Neuron (in vitro differentiated cells): ENCODE data around the gene TNIP2.
"Not testable (repeated sequence)": the region's sequence is repeated elsewhere in the genome, so short reads cannot be mapped to it uniquely, and the experiment has no call there.

Source experiments
- H2AFZ ChIP-seq: one replicate; pipeline ENCODE4 v1.6.1; 2013; ENCODE audit warnings: low read depth, mild to moderate bottlenecking, inconsistent platforms, low read length, moderate library complexity
- H3K27me3 ChIP-seq: one replicate; pipeline ENCODE4 v1.6.1; 2013; ENCODE audit warnings: low read length; ENCODE audit not compliant: insufficient read depth
- H3K36me3 ChIP-seq: one replicate; pipeline ENCODE4 v1.6.1; 2013; ENCODE audit warnings: low read length; ENCODE audit not compliant: insufficient read depth
- H3K4me1 ChIP-seq: one replicate; pipeline ENCODE4 v1.6.1; 2013; ENCODE audit warnings: low read length; ENCODE audit not compliant: insufficient read depth
- H3K4me3 ChIP-seq: 2 replicates; pipeline ENCODE4 v1.5.1; 2013; ENCODE audit warnings: mild to moderate bottlenecking, low read length, moderate library complexity
- H3K9me3 ChIP-seq: one replicate; pipeline ENCODE4 v1.6.1; 2013; ENCODE audit warnings: low read length

TNIP2 gene

DNA sequence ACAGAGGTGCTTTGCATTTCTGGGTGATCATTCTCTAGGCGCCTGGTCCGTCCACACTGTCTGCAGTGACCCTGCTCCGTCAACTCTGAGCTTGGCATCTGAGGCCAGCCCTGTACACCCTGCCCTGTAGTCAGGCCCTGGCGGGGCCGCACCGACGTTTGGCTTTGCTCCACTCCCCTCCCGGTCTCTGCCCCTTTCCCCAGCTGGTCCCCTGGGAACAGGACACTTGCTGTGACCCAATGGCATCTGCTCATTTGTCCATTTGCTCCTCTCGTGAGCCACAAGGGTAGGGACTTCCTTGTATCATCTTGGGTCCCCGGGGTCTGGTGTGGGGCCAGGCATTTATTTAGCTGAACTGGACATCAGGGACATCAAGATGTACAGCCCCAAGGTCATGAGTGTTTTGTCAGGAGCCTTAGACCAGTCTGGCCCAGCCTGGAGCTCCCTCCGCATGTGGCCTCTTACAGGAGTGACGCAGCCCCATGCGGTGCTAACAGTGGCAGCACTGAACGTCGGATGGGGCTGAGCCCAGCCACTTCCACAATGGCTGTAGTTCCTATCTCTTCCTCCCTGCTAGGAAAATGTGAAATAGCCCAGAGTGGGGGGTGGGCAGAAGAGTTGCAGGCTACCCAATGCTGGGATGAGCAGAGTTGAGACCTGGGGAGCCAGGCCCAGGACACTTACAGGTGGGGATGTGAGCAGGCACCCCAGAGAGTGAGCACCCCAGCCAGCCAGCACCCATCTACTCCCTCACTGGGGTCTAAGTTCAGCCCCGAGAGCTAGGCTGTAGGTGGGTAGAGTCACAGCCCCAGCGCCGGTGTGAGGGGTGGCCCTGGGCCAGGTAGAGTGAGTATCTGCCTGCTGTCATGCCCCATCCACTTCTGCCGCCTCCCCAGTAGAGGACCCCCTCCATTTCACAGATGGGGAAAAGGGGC lies 34.7 kb upstream of the TNIP2 start:
- H3K4me1 ChIP-seq: peaks cover 16% of the 10 kb centered on the region
- H3K9me3 ChIP-seq: no peaks in the 10 kb centered on the region
- no peaks in the 10 kb centered on the region for H3K36me3 ChIP-seq
- H3K4me3 ChIP-seq: no peak overlapping the region
- peaks cover 15% of the 10 kb centered on the region for H3K27me3 ChIP-seq
- no peak overlapping the region for H2AFZ ChIP-seq

DNA sequence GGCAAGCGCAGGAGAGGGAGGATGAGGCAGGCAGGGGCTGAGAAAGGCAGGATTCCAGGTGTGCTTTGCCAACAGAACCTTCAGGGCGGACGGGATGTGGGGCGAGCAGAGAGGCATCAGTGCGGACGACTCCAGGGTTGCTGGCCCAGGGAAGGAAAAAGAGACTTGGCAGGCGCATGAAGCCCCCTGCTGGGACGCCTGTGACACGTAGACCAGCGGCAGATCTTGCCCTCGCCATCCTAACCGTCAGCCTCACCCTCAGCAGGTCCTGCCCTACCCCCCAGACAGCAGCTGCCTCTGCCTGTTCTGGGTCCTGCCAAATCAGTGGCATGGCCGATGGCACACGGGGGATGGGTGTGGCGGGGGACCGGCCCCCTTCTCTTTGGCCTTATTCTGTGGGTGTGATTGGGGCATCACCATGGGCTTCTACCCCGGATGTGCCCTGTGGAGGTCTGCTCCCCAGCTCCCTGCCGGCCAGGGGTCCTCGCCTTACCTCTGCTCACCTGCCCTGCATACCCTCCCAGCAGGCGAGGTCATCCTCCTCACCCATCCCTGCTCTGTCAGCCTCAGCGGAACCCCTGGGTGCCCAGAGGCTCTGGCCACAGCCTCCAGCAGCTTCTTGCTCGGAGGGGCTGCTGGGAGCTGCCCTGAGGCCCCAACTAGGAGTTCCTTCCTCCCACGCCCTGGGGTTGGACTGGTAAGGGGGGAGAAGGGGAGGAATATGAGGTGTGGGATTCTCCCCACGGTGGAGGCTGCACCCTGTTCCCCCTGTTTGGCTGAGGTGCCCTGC lies 33.9 kb upstream of the TNIP2 start:
- no peaks in the 10 kb centered on the region for H3K9me3 ChIP-seq
- H3K4me1 ChIP-seq: peaks cover 16% of the 10 kb centered on the region
- no peaks in the 10 kb centered on the region for H3K36me3 ChIP-seq
- H3K4me3 ChIP-seq: no peak overlapping the region
- peaks cover 14% of the 10 kb centered on the region for H3K27me3 ChIP-seq
- H2AFZ ChIP-seq: no peak overlapping the region

- no peak overlapping the region for H2AFZ ChIP-seq
- no peaks in the 10 kb centered on the region for H3K36me3 ChIP-seq
- H3K4me3 ChIP-seq: no peak overlapping the region
- H3K9me3 ChIP-seq: no peaks in the 10 kb centered on the region
- H3K27me3 ChIP-seq: peaks cover 10% of the 10 kb centered on the region
- H3K4me1 ChIP-seq: peaks cover 11% of the 10 kb centered on the region
Measured at GRCh38 chr4:2789351-2789750, 33.2 kb upstream of the TNIP2 start.

DNA sequence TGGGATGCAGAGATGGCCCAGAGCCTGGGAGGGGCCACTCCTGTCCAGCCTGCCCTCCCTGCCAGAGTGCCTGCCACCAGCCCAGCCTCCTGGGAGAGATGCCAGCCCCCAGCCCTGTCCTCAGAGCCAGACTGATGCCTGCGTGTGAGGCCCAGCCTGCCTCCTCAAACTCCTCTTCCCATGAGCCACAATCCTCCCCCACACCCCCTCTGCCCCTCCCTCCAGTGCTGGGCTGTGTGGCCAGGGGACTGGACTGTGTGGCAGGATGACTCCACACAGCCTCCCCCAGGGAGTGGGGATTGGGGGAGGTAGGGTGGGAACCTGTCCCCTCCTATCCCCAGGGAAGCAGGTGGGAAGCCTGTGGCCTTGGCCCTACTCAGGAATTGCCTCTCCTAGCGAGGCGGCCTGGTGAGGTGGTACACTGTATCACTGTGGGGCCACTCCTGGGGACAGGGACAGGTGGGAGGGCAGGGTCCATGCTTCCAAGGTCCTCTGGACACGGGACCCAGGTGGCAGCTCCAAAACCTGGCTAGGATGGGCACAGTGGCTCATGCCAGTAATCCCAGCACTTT lies 32.5 kb upstream of the TNIP2 start:
- Histone ChIP-seq H3K4me1 (peaks cover 6% of the 10 kb centered on the region), H3K9me3 (no peaks in the 10 kb centered on the region), H3K27me3 (peaks cover 5% of the 10 kb centered on the region), H3K36me3 (no peaks in the 10 kb centered on the region), H3K4me3 (no peak overlapping the region), H2AFZ (no peak overlapping the region)

DNA sequence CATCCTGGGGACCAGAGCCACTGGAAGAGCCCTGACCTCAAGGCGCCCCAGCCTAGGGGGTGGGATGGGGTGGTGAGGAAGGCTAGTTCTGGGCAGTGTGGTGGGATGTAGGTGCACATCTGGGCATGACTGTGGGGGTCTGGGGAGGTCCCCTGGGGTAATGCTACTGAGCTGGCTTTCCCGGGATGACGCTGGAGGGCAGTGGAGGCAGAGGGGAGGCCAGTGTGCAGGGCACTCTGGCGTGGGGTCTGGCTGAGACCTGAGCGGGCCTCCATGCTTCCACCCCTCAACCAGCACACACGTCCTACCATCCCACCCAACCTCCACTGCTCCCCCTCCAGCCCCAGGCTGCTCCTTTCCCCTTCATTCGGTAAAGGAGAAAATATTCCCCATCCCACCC lies 32.0 kb upstream of the TNIP2 start:
- Histone ChIP-seq H2AFZ (no peak overlapping the region), H3K27me3 (peaks cover 4% of the 10 kb centered on the region), H3K4me3 (no peak overlapping the region), H3K36me3 (no peaks in the 10 kb centered on the region), H3K4me1 (peaks cover 4% of the 10 kb centered on the region), H3K9me3 (no peaks in the 10 kb centered on the region)

GRCh38 chr4:2787230-2788100 lies 31.3 kb upstream of the TNIP2 start:
- Histone ChIP-seq H3K9me3 (no peaks in the 10 kb centered on the region), H3K4me1 (peaks cover 4% of the 10 kb centered on the region), H3K27me3 (peaks cover 4% of the 10 kb centered on the region), H3K36me3 (no peaks in the 10 kb centered on the region), H2AFZ (no peak overlapping the region), H3K4me3 (no peak overlapping the region)

DNA sequence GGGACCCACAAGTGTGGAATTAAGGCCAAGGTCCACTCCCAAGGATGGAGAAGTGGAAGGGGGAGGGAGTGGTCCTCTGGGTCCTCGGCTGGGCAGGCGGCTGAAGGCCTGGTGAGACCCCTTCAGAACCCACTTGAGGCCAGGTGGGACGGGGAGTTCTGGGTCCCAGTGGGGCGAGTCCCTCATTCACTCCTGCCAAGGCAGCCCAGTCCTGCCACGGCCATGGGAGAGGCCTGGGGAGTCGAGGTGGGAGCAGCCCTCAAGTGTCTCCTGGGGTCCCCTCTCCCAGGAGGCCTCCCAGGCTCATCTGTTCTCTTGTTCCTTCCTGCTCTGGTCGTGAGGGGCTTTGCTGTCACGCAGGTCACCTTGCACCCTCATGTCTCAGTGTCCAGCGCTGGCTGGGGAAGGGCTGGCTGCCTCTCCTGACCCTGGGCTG lies 30.7 kb upstream of the TNIP2 start:
- H2AFZ ChIP-seq: no peak overlapping the region
- H3K36me3 ChIP-seq: no peaks in the 10 kb centered on the region
- H3K27me3 ChIP-seq: no peaks in the 10 kb centered on the region
- H3K9me3 ChIP-seq: peaks cover 3% of the 10 kb centered on the region
- no peak overlapping the region for H3K4me3 ChIP-seq
- peaks cover 4% of the 10 kb centered on the region for H3K4me1 ChIP-seq

- Histone ChIP-seq H2AFZ (no peak overlapping the region), H3K27me3 (no peaks in the 10 kb centered on the region), H3K9me3 (peaks cover 3% of the 10 kb centered on the region), H3K4me1 (peaks cover 4% of the 10 kb centered on the region), H3K36me3 (no peaks in the 10 kb centered on the region), H3K4me3 (no peak overlapping the region)
Measured at GRCh38 chr4:2786152-2786671, 30.1 kb upstream of the TNIP2 start.

- no peaks in the 10 kb centered on the region for H3K27me3 ChIP-seq
Measured at GRCh38 chr4:2785613-2786012, 29.5 kb upstream of the TNIP2 start.

GRCh38 chr4:2783790-2784189 lies 27.7 kb upstream of the TNIP2 start:
- Histone ChIP-seq H2AFZ (no peak overlapping the region), H3K27me3 (no peaks in the 10 kb centered on the region), H3K4me3 (no peak overlapping the region), H3K36me3 (no peaks in the 10 kb centered on the region), H3K4me1 (no peaks in the 10 kb centered on the region), H3K9me3 (peaks cover 3% of the 10 kb centered on the region)

More at GRCh38 chr4:2785613-2786012, 29.5 kb upstream of the TNIP2 start:
- H3K36me3 ChIP-seq: no peaks in the 10 kb centered on the region
- H3K4me1 ChIP-seq: no peaks in the 10 kb centered on the region
- no peak overlapping the region for H3K4me3 ChIP-seq
- H3K9me3 ChIP-seq: peaks cover 3% of the 10 kb centered on the region
- H2AFZ ChIP-seq: no peak overlapping the region

DNA sequence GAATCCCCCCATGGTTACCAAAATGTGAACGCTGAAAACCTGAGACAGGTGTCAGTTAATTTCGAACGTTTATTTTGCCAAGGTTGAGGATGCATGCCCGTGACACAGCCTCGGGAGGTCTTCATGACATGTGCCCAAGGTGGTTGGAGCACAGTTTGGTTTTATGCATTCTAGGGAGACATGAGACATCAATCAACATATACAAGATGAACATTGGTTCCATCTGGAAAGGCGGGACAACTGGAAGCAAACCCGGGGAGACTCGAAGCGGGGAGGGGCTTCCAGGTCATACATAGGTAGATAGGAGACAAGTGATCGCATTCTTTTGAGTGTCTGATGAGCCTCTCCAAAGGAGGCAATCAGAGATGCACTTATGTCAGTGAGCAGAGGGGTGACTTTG lies 25.8 kb upstream of the TNIP2 start:
- peaks cover 3% of the 10 kb centered on the region for H3K9me3 ChIP-seq
- H3K27me3 ChIP-seq: no peaks in the 10 kb centered on the region
- no peak overlapping the region for H3K4me3 ChIP-seq
- no peaks in the 10 kb centered on the region for H3K4me1 ChIP-seq
- no peak overlapping the region for H2AFZ ChIP-seq
- H3K36me3 ChIP-seq: no peaks in the 10 kb centered on the region

DNA sequence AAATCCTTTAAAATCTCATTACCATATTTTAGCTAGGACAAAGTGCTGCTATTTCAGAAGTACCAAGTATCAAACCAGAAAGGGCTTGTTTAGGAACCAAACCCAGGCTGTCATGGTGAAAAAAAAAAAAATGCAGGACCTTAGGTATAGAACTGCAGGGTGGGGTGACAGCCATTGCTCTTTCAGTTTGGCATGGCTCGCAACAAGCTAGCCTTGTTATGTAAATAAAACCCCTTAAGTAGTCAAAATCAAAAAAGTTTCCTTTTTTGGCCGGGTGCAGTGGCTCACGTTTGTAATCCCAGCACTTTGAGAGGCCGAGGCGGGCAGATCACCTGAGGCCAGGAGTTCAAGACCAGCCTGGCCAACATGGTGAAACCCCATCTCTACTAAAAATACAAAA lies 24.5 kb upstream of the TNIP2 start:
- H2AFZ ChIP-seq, H3K4me1 ChIP-seq, H3K4me3 ChIP-seq, H3K9me3 ChIP-seq, H3K27me3 ChIP-seq, H3K36me3 ChIP-seq: not testable (repeated sequence)
